Measurements from ENCODE around the gene NMNAT2.

DNA sequence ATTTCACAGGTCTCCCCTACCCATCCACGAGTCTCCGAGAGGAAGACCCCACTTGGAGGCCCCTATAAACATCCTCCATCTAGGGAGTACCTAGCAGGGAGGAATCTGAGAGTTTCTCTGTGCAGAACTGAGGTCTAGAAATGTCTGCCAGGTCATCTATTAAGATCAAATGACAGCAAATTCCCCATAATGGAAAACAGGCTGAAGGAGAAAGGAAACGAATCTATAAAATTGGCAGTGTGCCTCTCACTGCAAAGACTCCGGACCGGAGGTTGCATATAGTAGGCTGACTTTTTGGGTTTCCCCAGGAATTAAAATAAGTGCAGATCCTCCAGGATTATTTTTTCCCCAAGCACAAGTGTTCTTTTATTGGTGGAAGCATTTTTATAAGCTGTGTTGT, 57.7 kb downstream of the NMNAT2 start:
- TF ChIP-seq, protein P1, sequence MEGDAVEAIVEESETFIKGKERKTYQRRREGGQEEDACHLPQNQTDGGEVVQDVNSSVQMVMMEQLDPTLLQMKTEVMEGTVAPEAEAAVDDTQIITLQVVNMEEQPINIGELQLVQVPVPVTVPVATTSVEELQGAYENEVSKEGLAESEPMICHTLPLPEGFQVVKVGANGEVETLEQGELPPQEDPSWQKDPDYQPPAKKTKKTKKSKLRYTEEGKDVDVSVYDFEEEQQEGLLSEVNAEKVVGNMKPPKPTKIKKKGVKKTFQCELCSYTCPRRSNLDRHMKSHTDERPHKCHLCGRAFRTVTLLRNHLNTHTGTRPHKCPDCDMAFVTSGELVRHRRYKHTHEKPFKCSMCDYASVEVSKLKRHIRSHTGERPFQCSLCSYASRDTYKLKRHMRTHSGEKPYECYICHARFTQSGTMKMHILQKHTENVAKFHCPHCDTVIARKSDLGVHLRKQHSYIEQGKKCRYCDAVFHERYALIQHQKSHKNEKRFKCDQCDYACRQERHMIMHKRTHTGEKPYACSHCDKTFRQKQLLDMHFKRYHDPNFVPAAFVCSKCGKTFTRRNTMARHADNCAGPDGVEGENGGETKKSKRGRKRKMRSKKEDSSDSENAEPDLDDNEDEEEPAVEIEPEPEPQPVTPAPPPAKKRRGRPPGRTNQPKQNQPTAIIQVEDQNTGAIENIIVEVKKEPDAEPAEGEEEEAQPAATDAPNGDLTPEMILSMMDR (IDR thresholded peaks at IDR 0.05), result no peak
- TF ChIP-seq POLR2A (IDR thresholded peaks at IDR 0.05), result no peak

All from testis (tissue), 2 donors.